Amygdala (tissue), 56 donors: ENCODE measurements around the gene SLAMF9.
A peak's percentile ranks its signal among the peaks of the same experiment; 100 is the strongest.

Experiments
- DNase-seq, 56 donors: peaks; one replicate each; lab custom pipeline; 2025; lab: John Stamatoyannopoulos, UW

Gene SLAMF9

GRCh38 chr1:159947942-159948341 is 6.1 kb downstream of the SLAMF9 start:
- DNase-seq, result no peak

- DNase-seq, result no peak
Observed at GRCh38 chr1:159946242-159947187, 7.5 kb downstream of the SLAMF9 start.

GRCh38 chr1:159945483-159946241 is 8.4 kb downstream of the SLAMF9 start, which contains the start of gene IGSF9:
IGSF9 (minus strand) TSS chr1:159945613; CDS start chr1:159943454, 2,159 bp downstream.
- peak in 46 of 56 donors; percentile 12 to 76 (median 46) for DNase-seq

GRCh38 chr1:159944623-159945455 is 9.2 kb downstream of the SLAMF9 start:
- DNase-seq, result no peak

GRCh38 chr1:159943908-159944622 is 10.0 kb downstream of the SLAMF9 start:
- DNase-seq, result no peak

GRCh38 chr1:159943278-159943640 is 10.8 kb downstream of the SLAMF9 start:
- DNase-seq, result no peak

GRCh38 chr1:159942632-159943277 is 11.3 kb downstream of the SLAMF9 start:
- no peak for DNase-seq

- DNase-seq, result no peak
Observed at GRCh38 chr1:159941591-159942560, 12.2 kb downstream of the SLAMF9 start.

GRCh38 chr1:159941141-159941540 is 12.9 kb downstream of the SLAMF9 start:
- DNase-seq, result no peak

- no peak for DNase-seq
Observed at GRCh38 chr1:159940006-159940620, 13.9 kb downstream of the SLAMF9 start.

GRCh38 chr1:159939678-159940002 is 14.4 kb downstream of the SLAMF9 start:
- DNase-seq, result no peak

GRCh38 chr1:159938905-159939677 is 14.9 kb downstream of the SLAMF9 start:
- no peak for DNase-seq

- no peak for DNase-seq
Observed at GRCh38 chr1:159938211-159938852, 15.7 kb downstream of the SLAMF9 start.

GRCh38 chr1:159937054-159937750 is 16.8 kb downstream of the SLAMF9 start:
- DNase-seq, result no peak

- peak in 24 of 56 donors; percentile 4 to 59 (median 24) for DNase-seq
Observed at GRCh38 chr1:159936273-159936904, 17.6 kb downstream of the SLAMF9 start.
